ENCODE results near the gene TRAPPC2L.
"Not testable (repeated sequence)": the region's sequence is repeated elsewhere in the genome, so short reads cannot be mapped to it uniquely, and the experiment has no call there.

Gene TRAPPC2L

GRCh38 chr16:88819126-88819525, 37.8 kb upstream of the TRAPPC2L start:
- no peak for DNase-seq

- no peak for DNase-seq
Observed at GRCh38 chr16:88820385-88821025, 36.4 kb upstream of the TRAPPC2L start.

- DNase-seq: no peak
Observed at GRCh38 chr16:88821168-88821850, 35.6 kb upstream of the TRAPPC2L start.

- DNase-seq: no peak
Observed at GRCh38 chr16:88822281-88823040, 34.5 kb upstream of the TRAPPC2L start.

GRCh38 chr16:88823646-88824045, 33.3 kb upstream of the TRAPPC2L start:
- DNase-seq: not testable (repeated sequence)

GRCh38 chr16:88824256-88825077, 32.5 kb upstream of the TRAPPC2L start:
- no peak for DNase-seq

GRCh38 chr16:88825146-88825545, 31.8 kb upstream of the TRAPPC2L start:
- no peak for DNase-seq

- DNase-seq: no peak
Observed at GRCh38 chr16:88826070-88826840, 30.7 kb upstream of the TRAPPC2L start.

- DNase-seq: no peak
Observed at GRCh38 chr16:88827727-88828126, 29.2 kb upstream of the TRAPPC2L start.

GRCh38 chr16:88828711-88829110, 28.2 kb upstream of the TRAPPC2L start:
- DNase-seq: no peak

- no peak for DNase-seq
Observed at GRCh38 chr16:88830258-88830657, 26.7 kb upstream of the TRAPPC2L start.

GRCh38 chr16:88830783-88831182, 26.1 kb upstream of the TRAPPC2L start:
- DNase-seq: no peak

GRCh38 chr16:88831838-88832237, 25.1 kb upstream of the TRAPPC2L start:
- DNase-seq: no peak

GRCh38 chr16:88833086-88833485, 23.8 kb upstream of the TRAPPC2L start:
- DNase-seq: no peak

- DNase-seq: no peak
Observed at GRCh38 chr16:88834670-88835069, 22.3 kb upstream of the TRAPPC2L start.

GRCh38 chr16:88835383-88835782, 21.5 kb upstream of the TRAPPC2L start:
- no peak for DNase-seq

- DNase-seq: no peak
Observed at GRCh38 chr16:88835818-88836217, 21.1 kb upstream of the TRAPPC2L start.

- no peak for DNase-seq
Observed at GRCh38 chr16:88836791-88837190, 20.1 kb upstream of the TRAPPC2L start.

GRCh38 chr16:88837806-88838205, 19.1 kb upstream of the TRAPPC2L start:
- DNase-seq: no peak

GRCh38 chr16:88838566-88838965, 18.4 kb upstream of the TRAPPC2L start:
- DNase-seq: no peak

- no peak for DNase-seq
Observed at GRCh38 chr16:88839026-88839529, 17.8 kb upstream of the TRAPPC2L start.

Data from NCI-H1105 treated with DMSO at 0.1 percent for 48 hours (cell line).